HG03039 (cell line): Measurements from ENCODE around the gene PRKCE.

ENCODE experiments used
- ATAC-seq: cut with Tn5 transposase; IDR thresholded peaks from one replicate; pipeline ENCODE4 v1.9.1; 2021; ENCODE audit warnings: mild to moderate bottlenecking, moderate library complexity; ENCODE audit not compliant: unreplicated experiment

Gene PRKCE

GRCh38 chr2:46125798-46126197 is 474.3 kb downstream of the PRKCE start:
- ATAC-seq = no peak

DNA sequence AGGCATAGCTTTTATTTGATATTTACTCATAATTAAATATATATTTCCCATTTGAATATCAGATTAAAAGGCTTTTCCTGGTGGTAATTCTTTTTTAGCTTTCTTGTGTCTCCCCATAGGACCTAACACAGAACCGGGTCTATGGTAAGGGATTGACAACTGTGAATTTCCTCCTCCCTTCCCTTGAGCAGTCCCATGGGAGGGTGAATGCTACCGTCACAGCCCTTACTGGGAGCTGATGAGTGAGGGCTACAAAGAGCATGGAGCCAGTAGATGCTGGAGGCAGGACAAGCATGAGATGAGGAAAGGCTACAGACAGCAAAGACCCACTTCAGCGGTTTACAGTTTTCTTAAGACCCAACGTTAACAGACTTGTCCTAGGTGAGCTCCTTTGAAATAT is 475.1 kb downstream of the PRKCE start:
- ATAC-seq = no peak

DNA sequence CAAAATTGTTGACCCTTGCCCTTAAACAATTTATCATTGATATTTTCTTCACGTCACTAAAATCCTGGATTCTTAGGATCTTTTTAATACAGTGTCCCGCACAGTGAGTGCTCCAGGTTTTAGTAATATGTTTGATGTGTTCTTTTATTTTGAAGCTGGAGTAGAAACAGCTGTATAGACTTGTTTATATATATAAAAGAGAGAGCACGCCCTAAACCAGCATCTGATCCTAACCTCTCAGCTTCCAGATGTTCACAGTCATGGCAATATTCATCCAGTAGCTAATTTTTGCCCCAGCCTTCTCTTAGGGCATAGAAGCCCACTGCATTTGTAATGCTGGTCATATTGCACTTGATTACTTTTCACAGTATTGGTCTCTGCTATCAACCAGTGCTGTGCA is 475.7 kb downstream of the PRKCE start:
- ATAC-seq = no peak

- no peak for ATAC-seq
Measured at GRCh38 chr2:46130511-46130910, 479.0 kb downstream of the PRKCE start.

GRCh38 chr2:46132996-46133395 is 481.5 kb downstream of the PRKCE start:
- no peak for ATAC-seq

DNA sequence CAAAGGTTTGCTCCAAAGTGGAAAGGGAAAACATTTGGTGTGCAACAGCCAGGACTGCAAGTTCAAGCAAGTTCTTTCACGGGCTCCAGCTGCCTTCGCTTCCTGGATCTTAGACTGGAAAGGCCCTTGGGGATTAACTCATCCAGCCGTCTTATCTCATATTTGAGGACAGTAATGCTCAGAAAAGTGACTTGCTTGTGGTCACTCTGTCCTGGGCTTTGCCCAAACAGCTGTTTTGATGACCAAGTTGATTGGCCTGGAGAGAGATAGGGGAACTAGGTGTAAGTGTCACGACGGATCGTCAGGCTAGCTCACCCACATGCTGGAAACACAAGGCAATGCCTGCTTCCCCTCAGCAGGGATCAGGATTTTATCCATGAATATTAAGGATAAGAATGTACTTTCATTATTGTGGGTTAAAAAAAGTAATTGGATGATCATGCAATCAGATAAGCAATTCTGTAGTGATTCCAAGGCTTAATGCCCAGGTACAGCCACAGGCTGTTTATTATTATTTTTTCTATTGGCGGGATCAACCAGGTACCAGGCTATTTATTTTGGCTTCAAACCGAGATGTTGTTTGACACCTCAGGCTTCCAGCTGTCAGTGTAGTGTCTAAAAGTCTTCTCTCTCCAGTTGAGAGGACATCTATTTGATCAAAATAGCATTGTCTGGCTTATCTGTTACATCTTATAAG is 483.2 kb downstream of the PRKCE start:
- ATAC-seq = no peak

- ATAC-seq = no peak
Measured at GRCh38 chr2:46135228-46135855, 483.9 kb downstream of the PRKCE start.

DNA sequence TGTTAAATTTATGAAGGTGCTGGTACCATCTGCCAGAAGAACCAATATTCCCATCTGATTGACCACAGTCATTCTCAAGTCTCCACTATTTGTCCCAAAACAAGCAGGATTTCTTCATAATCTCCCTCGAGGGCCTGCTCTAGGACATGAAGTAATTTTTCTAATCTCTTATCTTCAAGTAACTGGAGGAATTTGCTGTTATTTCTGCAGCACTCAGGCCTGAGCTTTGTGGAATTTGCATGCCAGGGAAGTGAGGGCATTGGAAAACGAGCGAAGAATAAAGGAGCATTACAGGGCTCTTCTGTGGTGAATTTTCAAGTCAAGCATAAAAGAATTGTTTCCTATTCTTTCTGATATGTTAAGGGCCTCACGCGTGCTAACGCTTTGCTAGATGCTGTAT is 484.5 kb downstream of the PRKCE start:
- ATAC-seq = no peak

DNA sequence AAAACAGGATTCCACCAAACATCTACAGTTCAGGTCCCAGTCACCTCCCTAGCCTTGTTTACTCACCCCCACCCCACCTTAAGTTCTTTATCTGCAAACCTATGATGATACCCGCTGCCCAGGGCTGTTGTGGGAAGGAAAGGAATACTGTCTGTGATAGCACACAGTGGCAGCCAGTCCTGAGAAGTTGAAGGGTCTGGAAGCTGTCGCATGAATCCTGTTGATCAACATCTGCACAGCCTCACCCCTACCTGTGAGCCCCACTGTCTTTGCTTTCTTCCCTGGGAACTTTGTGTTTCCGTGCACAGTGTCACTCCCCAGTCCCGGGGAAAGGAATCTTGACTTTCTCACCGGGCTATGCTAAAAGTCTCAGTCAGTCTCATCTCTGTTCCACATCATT is 485.0 kb downstream of the PRKCE start:
- no peak for ATAC-seq

DNA sequence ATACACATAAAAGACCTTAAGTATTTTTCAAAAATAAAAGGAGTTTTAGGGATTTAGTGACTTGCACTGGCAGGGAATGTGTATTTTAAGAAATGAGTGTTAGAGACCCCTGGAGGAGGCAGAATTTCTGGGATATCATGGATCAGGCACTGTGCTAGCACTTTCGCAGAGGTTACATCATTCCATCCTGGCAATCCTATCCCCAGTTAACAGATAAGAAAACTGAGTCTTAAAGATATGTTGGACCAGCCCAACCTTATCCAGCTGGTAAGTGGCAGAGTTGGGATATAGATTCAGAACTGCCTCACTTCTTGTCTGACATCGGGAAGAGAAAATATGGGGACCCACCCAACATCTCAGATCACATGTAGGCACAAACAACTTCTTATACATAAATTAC is 485.5 kb downstream of the PRKCE start:
- no peak for ATAC-seq

DNA sequence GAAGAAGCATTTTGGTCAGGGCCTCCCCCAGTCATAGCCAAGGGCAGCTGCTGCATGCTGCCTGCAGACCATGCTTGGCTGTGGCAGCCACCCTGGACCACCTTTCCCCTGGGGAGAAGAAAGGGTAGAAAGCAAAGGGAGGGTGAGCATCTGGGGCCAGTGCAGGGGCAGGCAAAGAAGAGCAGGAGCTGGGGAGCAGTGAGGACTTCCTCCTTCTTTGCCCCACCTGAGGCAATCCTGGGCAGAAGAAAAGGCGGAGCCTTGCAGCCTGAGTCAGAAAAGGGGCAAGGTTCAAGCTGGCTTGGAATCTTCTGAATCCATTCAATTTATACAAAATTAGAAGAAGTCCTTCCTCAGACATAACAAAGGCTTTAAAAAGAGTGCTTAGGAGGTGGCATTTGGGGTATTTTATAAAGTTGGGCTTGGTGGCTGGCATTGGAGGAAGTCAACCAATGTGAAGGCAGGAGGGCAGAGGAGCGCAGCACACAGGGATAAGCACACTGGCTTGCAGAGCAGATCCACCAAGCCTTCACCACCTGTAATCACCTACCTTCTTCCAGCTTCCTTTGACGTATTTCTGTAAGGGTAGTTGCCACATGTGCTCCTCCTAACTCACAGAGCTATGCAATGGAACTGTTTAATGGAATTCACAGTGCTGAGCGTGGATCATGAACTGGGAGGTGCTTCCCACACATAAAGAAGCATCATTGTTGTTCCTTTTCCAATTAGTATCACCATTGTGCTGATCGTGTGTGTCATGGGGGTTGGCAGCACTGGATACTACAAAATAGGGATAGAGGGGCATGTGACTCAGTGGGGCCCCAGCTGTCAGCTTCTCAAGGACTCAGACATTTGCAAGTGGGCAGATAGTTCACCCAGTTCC is 491.3 kb downstream of the PRKCE start:
- ATAC-seq = no peak

DNA sequence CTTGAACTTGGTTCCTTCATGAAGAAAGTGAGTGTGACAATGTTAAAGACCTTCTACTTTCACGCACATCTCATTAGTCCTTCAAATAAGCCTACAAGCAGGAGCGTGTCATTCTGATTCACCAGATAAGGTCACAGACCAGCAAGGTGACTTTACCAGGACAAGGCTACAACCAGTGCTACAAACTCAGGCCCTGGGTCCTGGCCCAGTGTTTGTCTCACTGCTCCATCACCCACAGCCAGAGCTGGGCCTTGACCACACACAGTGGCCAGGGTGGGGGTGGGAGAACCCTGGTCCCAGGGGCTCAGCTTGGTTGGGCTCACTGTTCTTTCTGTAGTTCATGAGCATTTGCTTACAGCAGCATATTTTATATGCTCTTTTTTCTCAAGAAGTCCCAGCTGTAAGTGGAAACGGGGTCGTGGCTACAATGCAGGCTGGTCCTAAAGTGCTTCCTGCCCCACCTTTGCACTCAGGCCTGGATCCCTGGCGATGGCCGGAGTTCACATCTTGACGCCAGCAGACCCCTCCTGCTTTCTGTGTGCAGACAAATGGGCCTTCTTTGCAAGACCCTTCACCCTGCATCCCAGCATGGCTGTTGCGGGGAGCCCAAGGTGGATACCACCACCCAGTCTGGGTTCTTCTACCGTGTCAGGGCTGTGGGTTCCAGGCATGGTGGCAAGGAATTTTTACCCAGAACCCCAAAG is 492.1 kb downstream of the PRKCE start:
- no peak for ATAC-seq

DNA sequence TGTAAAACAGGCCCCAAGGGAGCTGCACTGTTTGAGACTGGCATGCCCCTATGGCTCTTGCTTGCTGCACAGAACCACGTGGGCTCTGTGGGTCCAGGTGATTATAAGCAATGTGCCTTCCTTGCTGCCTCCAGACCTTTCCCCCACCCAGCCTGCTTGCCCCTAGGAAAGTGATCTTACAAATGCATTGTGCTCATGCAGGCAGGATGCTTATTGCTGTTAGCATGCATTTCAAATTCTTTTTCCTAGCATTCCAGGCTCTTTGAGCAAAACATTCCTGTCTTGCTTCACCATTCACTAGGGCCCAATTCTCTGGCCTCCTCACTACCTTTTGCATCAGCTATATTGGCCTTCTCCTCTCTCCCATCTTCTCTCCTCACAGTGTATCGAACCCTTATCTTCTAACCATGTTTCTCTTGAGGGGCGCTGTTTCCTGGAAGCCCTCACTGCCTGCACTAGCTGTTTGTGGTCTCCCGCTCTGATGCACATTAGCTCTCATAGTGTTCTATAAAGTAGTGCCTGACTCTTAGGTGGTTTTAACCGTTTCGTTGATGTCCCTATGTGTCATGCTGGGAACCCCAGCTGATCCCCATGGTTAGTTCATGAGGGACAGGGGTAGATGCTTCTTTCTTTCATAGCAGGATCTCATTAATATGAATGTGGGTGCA is 492.8 kb downstream of the PRKCE start:
- no peak for ATAC-seq

DNA sequence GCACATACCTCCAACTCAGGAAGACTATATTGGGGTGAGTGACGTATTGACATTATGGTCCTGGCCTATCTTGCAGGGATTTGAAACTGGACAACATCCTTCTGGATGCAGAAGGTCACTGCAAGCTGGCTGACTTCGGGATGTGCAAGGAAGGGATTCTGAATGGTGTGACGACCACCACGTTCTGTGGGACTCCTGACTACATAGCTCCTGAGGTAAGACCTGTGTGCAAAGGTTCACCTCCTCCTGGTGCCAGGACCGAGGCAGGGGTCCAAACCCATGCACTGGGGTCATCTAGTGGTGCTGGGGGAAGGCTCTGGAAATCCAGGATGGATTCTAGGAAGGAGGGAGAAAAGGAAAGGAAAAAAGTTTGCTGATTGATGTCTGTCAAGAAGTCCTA is 493.5 kb downstream of the PRKCE start:
- ATAC-seq = no peak

DNA sequence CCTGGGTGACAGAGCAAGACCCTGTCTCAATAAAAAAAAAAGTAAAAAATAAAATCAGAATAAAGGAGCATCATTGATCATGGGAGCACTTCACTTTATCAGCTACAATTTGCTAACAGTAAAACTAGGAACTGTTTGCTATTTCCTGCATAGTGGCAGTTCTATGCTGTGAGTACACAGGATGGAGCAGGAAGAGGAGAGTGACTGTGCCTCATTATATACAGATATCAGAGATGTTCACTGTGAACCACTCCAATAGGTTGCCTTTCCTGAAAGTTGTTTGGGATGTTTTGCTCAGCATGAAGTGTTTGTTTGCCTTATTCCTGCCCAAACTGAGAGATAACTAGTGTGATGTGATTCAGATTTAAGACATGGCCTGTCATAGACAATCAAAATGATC is 494.4 kb downstream of the PRKCE start:
- no peak for ATAC-seq

DNA sequence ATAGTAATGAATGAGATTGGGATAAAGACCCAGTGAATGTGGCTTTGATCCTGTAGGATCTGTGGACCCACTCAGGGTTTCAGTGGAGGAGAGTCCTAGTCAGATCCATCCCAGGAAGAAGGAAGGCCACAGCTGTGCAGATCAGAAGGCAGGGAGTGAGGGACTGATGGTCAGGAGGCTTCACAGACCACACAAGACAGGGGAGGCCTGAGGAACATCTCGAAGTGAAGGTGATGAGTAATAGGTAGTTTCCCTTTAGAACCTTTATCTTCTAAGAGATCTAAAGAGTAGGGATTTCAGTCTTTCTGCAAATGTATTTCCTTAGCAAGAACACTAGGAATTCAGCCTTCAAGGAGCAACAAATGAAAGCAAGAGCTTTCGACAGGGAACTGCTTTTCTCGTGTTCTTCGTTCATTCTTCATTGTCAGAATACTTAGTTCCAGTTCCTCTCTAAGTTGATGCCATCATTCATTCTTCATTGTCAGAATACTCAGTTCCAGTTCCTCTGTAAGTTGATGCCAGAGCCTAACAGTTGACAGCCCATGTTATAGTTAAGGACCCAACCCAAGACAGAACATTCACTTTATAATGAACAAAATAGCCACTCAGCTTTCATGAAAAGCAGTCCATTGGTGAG is 495.5 kb downstream of the PRKCE start:
- no peak for ATAC-seq

DNA sequence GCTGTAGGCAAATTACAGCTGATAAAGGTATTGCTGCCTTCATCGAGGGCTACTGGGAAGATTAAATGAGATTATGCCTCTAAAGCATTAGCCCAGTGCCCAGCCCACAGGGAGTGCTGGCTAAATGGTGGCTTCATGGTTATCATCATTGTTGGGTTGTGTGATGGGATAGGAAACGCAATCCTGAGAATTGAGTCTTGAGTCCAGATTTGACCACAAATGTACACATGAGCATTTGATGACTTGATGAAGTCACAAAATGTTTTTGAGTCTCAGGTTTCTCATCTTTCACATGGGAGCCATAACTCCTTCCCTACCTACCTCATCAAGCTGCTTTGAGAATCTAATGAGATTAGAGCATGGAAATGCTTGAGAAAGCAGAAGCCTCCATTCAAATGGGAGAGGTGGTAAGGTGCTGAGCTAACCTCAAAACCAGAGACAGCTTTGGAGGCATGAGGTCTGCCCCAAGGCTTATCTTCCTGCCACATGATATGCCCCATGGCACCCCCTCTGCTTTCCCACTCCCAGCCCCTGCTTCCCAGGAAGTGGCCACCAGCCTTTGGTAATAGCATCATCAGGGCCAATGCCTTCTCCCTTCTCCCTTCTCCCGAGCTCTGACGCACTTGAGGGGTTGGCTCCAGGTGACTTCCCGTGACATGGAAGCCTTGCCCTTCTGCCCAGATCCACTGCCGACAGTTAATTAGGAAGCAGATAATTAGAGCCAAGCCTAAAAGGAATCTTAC is 496.3 kb downstream of the PRKCE start:
- ATAC-seq = no peak

GRCh38 chr2:46148369-46148736 is 496.9 kb downstream of the PRKCE start:
- no peak for ATAC-seq

DNA sequence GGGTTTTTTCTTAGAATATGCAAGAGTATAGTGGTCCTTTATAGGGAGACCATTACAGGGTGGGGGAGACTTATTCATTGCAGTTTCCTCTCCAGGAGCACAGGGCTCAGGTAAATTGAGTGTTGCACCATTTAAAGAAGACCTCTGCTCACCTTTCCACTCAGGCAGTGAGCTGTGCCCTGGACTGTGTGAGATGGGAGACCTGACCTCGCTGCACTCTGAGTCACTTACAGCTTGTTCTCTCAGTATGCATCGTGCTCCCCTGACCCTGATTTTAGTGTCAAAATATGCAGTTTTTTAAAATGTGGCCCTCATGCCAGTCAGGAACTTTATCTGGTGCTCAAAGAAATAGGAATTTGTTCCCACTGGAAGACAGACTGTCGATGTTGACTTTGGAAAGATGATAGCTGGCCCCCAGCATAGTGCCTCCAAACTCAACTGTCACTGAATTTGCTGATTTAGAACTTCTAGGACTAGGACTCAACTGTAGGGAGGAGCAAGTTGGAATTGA is 499.0 kb downstream of the PRKCE start:
- ATAC-seq = no peak
